Endodermal cell (in vitro differentiated cells): ENCODE results near the gene ARL8B. TPM values are rescaled to one million over a fixed set of nuclear protein-coding genes. Genes with fewer than 3 reads are reported as not detected.
A peak's percentile ranks its signal among the peaks of the same experiment; 100 is the strongest.

Experiments used
- DNase-seq: peaks from one replicate; pipeline ENCODE4 v3.0.0-alpha.2; 2017
- H3K27ac ChIP-seq: 2 replicates; pipeline ENCODE4 v1.5.1; 2013; ENCODE audit warnings: mild to moderate bottlenecking, low read depth, low read length, moderate library complexity
- H3K27me3 ChIP-seq: 2 replicates; pipeline ENCODE4 v1.6.1; 2013; ENCODE audit warnings: mild to moderate bottlenecking, low read length, moderate library complexity; ENCODE audit not compliant: insufficient read depth, control insufficient read depth, poor library complexity, severe bottlenecking
- H3K36me3 ChIP-seq: 2 replicates; pipeline ENCODE4 v1.7.0; 2013; ENCODE audit warnings: mild to moderate bottlenecking, low read length, moderate library complexity; ENCODE audit not compliant: control insufficient read depth, insufficient read depth
- H3K4me1 ChIP-seq: one replicate; pipeline ENCODE4 v1.7.0; 2013; ENCODE audit warnings: low read length; ENCODE audit not compliant: control insufficient read depth, insufficient read depth
- H3K4me3 ChIP-seq: 2 replicates; pipeline ENCODE4 v1.5.1; 2013; ENCODE audit warnings: mild to moderate bottlenecking, low read length, moderate library complexity
- H3K9ac ChIP-seq: 2 replicates; pipeline ENCODE4 v1.6.1; 2013; ENCODE audit warnings: mild to moderate bottlenecking, low read length, moderate library complexity; ENCODE audit not compliant: poor library complexity, severe bottlenecking; ENCODE audit errors: extremely low read depth
- H3K9me3 ChIP-seq: 2 replicates; pipeline ENCODE4 v1.6.1; 2013; ENCODE audit warnings: mild to moderate bottlenecking, low read length, moderate library complexity; ENCODE audit not compliant: control insufficient read depth
- H3K27ac Mint-ChIP-seq: 2 replicates; pipeline ENCODE4 v1.8.0; 2020; ENCODE audit warnings: mixed read lengths
- H3K27me3 Mint-ChIP-seq: 2 replicates; pipeline ENCODE4 v1.8.0; 2021; ENCODE audit warnings: mild to moderate bottlenecking, mixed read lengths; ENCODE audit not compliant: insufficient read depth
- H3K36me3 Mint-ChIP-seq: 2 replicates; pipeline ENCODE4 v1.8.0; 2020; ENCODE audit warnings: low read depth, mixed read lengths
- H3K4me1 Mint-ChIP-seq: 2 replicates; pipeline ENCODE4 v1.8.0; 2020; ENCODE audit warnings: mixed read lengths
- H3K4me3 Mint-ChIP-seq: 2 replicates; pipeline ENCODE4 v1.8.0; 2020; ENCODE audit warnings: mild to moderate bottlenecking, moderate library complexity, mixed read lengths
- H3K9me3 Mint-ChIP-seq: 2 replicates; pipeline ENCODE4 v1.8.0; 2020; ENCODE audit warnings: mild to moderate bottlenecking, mixed read lengths
- WGBS, 2 experiments: methylation state at CpG; one replicate each; pipeline versions ENCODE4 v1.1.5 to v1.1.7; 2013; ENCODE audit warnings: missing lambda C conversion rate in 2 of 2, mixed read lengths in 1 of 2; ENCODE audit not compliant: insufficient coverage in 1 of 2, insufficient read length in 1 of 2; 5-methylcytosine and 5-hydroxymethylcytosine counted together
- total RNA-seq, 2 donors: library from RNA; stranded (reverse); fragmentation: NEBNext Ultra II Directional in 1 of 2; extraction: Animal tissue kit (Norgen Biotek cat#: 25700) in 1 of 2; gene quantifications; 2 replicates in 1 of 2; 3 replicates in 1 of 2; pipeline ENCODE4 v1.2.1, GENCODE V29; 2021
- TF ChIP-seq, protein P1 (sequence below): fragments of 200-600 bp; sonication (generic); conservative IDR thresholded peaks from 2 replicates; pipeline ENCODE4 v1.5.0; 2021; ENCODE audit warnings: antibody characterized with exemption, mild to moderate bottlenecking

The ARL8B gene
- total RNA-seq, 2 donors from 2014 or later: 31.2 to 37.3 TPM

DNA sequence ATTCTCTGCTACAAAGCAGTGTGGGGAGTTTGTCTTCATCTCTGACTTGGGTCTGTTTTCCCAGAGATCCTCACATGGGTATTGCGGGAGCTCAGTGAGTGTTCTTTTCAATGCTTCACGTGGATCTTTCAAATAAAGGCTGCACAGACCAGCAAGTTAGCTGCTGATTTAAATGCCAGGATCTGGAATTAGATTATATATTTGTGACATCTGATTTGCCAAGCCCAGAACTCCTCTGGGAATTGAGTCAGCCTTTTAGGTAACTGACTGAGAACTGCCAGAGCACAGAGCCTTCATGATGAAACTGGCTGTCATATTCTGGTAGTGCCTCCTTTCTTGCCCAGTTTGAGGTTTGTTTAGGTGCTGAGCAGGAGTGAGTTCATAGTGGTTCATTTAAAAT, 80.1 kb downstream of the ARL8B start:
- Histone ChIP-seq H3K4me3 (no peak overlapping the region), H3K27ac (no peak overlapping the region), H3K27me3 (no peaks in the 10 kb centered on the region), H3K36me3 (peaks cover 68% of the 10 kb centered on the region), H3K9ac (no peak overlapping the region), H3K9me3 (no peaks in the 10 kb centered on the region), H3K4me1 (no peaks in the 10 kb centered on the region)
- TF ChIP-seq, protein P1, sequence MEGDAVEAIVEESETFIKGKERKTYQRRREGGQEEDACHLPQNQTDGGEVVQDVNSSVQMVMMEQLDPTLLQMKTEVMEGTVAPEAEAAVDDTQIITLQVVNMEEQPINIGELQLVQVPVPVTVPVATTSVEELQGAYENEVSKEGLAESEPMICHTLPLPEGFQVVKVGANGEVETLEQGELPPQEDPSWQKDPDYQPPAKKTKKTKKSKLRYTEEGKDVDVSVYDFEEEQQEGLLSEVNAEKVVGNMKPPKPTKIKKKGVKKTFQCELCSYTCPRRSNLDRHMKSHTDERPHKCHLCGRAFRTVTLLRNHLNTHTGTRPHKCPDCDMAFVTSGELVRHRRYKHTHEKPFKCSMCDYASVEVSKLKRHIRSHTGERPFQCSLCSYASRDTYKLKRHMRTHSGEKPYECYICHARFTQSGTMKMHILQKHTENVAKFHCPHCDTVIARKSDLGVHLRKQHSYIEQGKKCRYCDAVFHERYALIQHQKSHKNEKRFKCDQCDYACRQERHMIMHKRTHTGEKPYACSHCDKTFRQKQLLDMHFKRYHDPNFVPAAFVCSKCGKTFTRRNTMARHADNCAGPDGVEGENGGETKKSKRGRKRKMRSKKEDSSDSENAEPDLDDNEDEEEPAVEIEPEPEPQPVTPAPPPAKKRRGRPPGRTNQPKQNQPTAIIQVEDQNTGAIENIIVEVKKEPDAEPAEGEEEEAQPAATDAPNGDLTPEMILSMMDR: no peak
- H3K4me3 Mint-ChIP-seq: no peak overlapping the region
- DNase-seq: no peak
- no peaks in the 10 kb centered on the region for H3K27me3 Mint-ChIP-seq
- peaks cover 74% of the 10 kb centered on the region for H3K36me3 Mint-ChIP-seq
- peaks cover 28% of the 10 kb centered on the region for H3K4me1 Mint-ChIP-seq
- no peak overlapping the region for H3K27ac Mint-ChIP-seq
- no peaks in the 10 kb centered on the region for H3K9me3 Mint-ChIP-seq
- 89 to 100% methylated on average over 2 of the region's 2 CpGs for WGBS, 2 experiments

DNA sequence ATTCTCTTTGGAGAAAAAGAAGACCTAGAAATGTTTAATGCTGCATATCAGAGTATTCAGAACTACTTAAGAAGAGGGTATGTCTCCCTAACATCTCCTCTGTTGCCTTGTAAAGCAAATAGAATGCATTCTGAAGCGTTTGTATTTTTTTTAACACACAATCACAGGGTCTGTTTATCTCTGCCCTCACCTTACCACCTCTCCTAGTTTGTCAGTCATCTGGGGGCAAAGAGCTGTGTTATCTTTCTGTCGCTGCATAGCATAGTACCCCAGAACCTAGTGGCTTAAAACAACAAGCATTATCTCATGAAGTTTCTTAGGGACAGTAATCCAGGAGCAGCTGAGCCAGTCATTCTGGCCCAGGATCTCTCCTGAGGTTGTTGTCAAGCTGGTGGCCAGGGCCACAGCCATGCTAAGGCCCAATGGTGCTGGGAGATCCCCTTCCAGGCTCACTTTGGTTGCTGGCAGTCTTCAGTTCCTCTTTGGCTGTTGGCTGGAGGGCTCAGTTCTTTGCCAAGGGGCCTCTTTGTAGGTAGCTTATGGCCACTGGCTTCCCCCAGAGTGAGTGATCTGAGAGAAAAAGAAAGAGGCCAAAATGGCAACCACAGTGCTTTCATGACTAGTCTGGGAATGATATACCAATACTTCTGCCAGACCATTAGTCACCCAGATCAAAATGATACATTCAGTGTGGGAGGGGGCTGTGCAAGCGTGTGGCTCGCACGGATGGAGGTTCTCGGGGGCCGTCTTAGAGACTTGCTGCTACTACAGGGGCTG, 83.3 kb downstream of the ARL8B start:
- peak overlapping the region; percentile 57 for H3K27ac Mint-ChIP-seq
- peaks cover 82% of the 10 kb centered on the region for H3K36me3 ChIP-seq
- no peaks in the 10 kb centered on the region for H3K9me3 ChIP-seq
- no peak overlapping the region for H3K4me3 ChIP-seq
- H3K9me3 Mint-ChIP-seq: no peaks in the 10 kb centered on the region
- H3K4me3 Mint-ChIP-seq: no peak overlapping the region
- no peaks in the 10 kb centered on the region for H3K4me1 ChIP-seq
- H3K36me3 Mint-ChIP-seq: peaks cover 85% of the 10 kb centered on the region
- H3K27me3 ChIP-seq: no peaks in the 10 kb centered on the region
- no peak for DNase-seq
- TF ChIP-seq, protein P1: no peak
- no peak overlapping the region for H3K27ac ChIP-seq
- no peak overlapping the region for H3K9ac ChIP-seq
- WGBS, 2 experiments: 92 to 93% methylated on average over 7 of the region's 7 CpGs
- no peaks in the 10 kb centered on the region for H3K27me3 Mint-ChIP-seq
- peaks cover 25% of the 10 kb centered on the region for H3K4me1 Mint-ChIP-seq

DNA sequence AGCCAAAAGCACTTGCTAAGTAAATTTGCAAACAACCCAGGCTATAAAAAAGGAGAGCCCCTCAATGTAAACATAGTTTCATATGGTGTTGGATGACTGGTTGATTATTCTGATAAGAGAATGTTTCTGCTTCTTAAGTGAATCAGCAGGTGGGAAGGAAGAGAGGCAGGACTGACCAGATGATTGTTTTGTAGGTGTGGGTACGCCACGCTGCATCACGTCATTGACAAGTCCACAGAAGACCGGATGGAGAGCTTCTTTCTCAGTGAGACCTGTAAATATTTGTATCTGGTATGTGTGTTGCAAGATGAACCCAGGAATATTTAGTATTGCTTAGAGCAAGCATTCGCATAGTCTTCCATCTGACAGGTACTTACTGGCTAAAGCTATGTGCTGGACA, 88.8 kb downstream of the ARL8B start:
- no peaks in the 10 kb centered on the region for H3K27me3 ChIP-seq
- H3K27me3 Mint-ChIP-seq: no peaks in the 10 kb centered on the region

More for the DNA sequence above, 88.8 kb downstream of the ARL8B start:
- Histone ChIP-seq H3K9ac (no peak overlapping the region), H3K4me3 (no peak overlapping the region), H3K36me3 (peaks cover 88% of the 10 kb centered on the region), H3K4me1 (no peaks in the 10 kb centered on the region), H3K27ac (no peak overlapping the region), H3K9me3 (no peaks in the 10 kb centered on the region)
- peaks cover 94% of the 10 kb centered on the region for H3K36me3 Mint-ChIP-seq
- TF ChIP-seq, protein P1: no peak
- H3K4me1 Mint-ChIP-seq: peaks cover 45% of the 10 kb centered on the region
- DNase-seq: peak; percentile 26
- H3K4me3 Mint-ChIP-seq: no peak overlapping the region
- H3K27ac Mint-ChIP-seq: no peak overlapping the region
- no peaks in the 10 kb centered on the region for H3K9me3 Mint-ChIP-seq
- 92 to 100% methylated on average over 5 of the region's 5 CpGs for WGBS, 2 experiments
